GM18873 (cell line): ENCODE results near the gene SND1.

ENCODE experiments used
- ATAC-seq: cut with Tn5 transposase; IDR thresholded peaks from one replicate; pipeline ENCODE4 v1.9.1; 2021; ENCODE audit warnings: mild to moderate bottlenecking, moderate library complexity, moderate number of reproducible peaks; ENCODE audit not compliant: unreplicated experiment, low FRiP score

Gene SND1

GRCh38 chr7:127793582-127793981, 141.6 kb downstream of the SND1 start:
- no peak for ATAC-seq

DNA sequence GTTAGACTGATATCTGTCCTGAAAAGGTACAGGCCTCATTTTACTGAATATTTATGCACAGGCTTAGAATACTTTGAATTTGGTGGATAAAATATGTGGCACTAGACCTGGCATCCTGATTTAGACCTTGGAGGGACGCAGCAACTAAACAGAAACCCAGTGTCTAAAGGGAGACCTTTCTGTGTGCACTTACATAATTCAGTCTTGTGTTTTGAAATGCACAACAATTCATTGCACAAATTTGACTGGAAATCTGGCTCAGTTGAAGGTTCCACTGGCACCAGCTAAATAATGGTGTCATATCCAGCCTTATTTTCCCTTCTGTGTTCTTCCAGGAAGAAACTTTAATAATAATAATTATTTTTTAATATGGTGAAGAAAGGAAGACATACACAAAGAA, 142.1 kb downstream of the SND1 start:
- no peak for ATAC-seq

DNA sequence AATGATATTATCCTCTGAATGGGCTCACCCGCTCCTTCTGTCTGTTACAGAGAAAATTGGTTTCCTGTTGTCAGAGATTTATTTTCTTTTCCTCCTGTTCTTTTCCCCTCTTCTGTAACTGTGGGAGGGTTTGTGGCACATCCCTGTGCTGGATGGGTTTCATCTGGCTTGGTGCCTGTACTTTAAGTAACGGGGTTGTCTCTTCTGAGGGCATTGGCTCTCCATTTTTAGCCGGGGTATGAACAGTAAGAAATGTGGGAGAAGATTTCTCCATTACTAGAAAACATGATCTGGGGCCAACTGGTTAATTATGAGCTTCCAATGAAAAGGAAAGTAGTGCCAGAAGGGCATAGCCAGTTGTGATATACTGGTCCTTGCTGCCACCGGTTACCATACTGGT, 142.6 kb downstream of the SND1 start:
- no peak for ATAC-seq

DNA sequence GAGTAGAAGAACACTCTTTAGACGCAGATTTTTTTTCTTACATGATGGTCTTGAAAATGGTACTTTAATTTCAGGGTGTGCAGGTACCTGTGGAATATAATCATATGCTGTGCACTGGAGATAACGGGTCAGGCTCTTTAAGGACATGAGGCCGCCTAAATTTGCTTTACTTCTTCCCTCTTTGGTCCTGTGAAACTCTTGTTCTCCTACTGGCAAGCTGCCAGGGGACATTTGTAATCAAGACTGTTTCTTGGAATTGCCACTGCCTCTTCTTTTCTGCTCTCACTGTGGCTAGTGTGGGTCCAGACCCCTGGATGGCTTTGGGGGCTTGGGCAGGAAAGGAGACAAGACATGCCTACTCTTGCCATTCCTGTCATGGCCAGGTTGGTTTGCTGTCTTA, 146.0 kb downstream of the SND1 start:
- no peak for ATAC-seq

- ATAC-seq = no peak
Observed at GRCh38 chr7:127798769-127799372, 146.9 kb downstream of the SND1 start.

DNA sequence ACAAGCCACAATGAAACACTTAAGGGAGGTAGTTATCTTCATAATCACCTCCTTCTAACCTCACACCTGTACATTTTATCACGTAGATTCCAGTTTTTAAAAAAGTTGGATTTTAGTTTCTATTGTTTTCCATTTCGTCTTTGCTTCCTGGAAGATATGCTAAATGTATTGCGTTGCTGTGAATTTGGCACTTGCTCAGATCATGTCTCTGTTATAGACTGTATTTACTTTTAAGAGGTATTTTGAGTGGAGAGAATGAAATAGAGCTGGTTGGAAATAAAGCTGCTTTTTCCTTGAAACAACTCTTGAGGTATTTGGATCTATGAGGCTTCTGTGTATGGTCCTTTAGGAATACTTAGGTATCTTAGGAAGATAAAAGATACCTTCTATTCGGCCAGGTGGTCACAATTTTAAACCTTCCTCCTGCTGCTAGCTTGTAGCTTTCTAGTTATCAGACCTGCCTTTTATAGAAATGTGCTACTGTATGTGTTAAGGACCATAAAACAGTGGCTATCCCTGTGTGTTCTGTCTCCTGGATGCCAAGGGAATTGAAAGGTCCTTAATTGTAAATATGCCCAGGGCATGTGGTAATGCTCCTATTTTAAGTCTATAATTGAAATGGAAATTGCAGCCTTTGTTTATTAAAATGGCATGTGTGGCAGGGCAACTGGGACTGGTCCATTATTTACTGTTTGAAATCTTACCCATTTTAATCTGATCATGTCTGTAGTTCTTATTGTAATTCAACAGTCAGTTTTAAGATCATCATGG, 147.7 kb downstream of the SND1 start:
- ATAC-seq = no peak

DNA sequence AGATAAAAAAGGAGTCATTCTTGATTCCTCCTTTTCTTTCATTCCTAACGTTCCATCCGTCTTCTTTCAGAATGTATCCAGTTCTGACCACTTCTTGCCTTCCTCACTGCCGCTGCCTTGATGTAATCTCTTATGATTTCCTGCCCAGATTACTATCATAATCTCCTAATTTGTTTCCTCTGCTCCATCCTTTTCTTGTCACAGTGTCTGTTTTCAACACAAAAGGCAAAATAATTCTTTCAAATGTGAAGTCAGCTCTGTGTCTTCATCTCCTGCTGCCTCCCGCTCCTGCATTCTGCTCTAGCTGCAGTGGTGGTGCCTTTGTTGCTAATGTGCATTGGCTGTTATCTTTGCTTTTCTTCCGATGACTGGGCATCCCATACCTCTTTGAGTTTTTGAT, 150.9 kb downstream of the SND1 start:
- no peak for ATAC-seq

DNA sequence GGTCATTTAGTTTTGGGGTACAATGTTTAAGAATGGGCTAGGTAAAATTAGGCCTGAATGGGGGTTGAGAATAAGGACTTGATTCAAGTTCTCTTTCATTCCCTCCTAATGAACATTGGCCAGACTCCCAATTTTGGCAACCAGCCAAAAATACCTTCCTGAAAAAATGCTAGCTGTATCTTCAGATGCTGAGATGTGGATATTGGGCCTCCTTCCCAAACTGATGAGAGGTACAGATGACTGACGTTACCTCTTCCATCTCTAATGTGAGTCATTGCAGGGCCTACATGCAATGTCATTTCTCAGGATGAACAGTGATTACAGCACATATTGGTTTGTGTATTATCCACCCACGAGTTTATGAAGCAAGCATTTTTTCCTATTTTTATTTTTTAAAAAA, 151.6 kb downstream of the SND1 start:
- no peak for ATAC-seq

GRCh38 chr7:127807340-127807739, 155.3 kb downstream of the SND1 start:
- no peak for ATAC-seq

DNA sequence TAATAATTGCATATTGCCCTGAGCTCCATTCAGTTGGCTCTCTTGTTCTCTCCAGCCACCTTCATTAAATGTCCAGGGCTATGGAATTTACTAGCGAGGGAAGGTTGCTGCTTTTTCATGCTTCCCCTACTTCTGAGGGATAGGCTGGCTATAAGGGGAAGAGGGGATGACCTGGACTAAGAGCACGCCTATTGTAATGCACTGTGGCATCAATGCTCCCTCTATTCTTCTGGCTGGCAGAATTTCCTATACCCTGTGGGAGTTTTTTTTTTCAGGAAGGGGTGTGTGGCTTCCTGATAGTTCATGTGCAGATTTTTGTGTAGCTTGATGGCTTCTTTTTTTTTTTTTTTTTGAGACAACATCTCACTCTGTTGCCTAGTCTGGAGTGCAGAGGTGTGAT, 155.8 kb downstream of the SND1 start:
- no peak for ATAC-seq

GRCh38 chr7:127809261-127809702, 157.3 kb downstream of the SND1 start:
- ATAC-seq = no peak

DNA sequence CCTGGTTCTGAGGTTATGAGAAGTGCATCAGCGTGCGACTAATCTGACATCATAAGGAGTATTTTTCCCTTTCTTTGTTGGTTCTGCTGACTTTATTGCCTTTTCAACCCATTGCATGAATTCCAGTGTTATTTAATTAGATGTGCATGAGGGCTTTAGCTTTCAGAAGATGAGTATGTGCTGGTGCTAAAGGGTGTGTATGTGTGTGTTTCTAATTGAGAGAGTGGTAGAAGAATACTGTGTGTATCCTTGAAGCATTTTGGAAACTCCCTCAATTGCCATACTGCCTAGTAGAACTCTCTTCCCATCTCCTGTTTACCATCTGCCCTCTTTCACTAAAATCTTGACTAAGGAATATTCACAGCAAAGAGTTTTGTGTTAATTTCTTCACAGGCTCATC, 158.1 kb downstream of the SND1 start:
- no peak for ATAC-seq

DNA sequence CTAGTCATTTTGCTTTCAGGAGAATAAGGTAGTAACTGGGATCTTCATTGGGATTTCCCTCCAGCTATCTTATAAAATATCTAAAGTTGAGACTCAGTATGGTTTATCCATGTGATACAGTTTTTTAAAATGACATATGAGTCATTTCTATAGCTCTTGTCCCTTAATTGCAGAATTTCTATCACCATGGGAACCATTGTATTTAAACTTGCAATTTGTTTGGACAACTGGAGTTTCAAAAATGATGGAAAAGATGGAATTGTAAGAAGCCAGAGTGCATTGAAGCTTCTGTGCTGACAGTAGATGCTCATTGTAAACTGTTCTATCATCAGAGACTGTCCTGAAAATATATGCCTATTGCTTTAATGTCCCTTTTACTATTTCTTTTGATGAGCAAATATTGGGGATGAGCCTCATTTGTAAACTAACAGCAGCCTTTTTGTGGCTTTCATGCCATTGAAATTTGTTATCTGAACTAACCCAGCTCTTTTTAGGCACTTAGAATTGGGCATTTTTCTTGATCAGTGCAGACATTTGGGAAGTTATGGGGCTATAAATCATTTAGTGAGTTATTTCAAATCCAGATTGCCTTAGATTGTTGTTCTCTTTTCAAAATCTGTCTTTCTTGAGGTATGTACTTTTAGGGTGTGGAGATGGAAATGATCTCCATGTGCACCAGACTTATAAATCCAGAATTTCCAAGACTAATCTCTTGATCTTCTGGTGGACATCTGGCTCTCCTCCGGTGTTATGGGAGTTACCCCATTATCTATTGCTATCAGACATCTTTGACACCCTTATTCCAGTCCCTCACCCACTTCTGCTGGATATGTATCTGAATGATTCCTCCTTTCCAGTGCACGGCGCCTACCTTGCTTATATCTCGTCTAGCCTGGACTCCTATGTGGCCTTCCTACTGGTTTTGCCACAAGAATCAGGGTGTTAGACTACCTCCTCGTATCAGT, 159.0 kb downstream of the SND1 start:
- ATAC-seq = no peak

DNA sequence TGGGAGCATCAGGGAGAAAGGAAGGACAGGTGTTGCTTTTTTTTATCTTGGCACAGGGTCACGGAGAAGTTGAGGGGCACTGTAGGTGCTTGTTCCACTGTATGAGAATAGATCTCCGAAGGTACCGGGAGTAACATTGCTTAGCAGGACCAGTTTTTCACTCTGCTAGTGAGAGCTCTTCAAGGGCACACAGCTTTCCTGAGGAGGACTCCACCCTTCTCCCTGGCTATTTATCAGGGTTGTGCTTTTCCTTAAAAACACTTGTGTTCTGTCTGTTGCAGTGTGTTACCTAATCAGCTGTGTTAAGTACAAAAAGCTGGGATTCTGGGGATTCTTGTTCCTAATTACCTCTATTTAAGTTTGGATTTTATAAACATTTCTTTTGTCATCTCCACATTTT, 160.5 kb downstream of the SND1 start:
- ATAC-seq = no peak

DNA sequence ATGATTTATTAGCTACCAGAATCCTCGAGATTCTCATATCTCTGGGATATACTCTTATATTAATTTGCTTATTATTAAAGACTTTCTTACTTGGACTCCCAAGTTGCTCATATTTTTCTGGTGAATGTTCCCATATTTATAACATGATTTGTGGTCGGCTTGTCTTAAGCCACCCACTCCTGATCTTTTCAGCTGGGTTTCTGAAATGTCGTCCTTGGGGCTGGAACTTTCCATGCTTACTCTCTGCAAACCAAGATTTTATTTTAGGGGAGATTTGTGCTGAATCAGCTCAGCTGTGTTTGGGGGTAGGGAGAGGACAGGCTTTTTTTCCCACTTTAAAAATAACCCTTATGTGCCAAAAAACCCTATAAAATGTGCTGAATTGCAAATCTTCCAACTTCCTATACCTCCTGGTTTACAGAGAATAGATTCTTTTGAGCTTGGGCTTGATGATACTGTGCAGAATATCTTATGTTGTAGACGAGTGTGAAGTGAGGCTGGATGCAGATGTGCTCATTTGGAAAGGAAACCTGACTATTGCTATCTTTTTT, 162.1 kb downstream of the SND1 start:
- no peak for ATAC-seq

DNA sequence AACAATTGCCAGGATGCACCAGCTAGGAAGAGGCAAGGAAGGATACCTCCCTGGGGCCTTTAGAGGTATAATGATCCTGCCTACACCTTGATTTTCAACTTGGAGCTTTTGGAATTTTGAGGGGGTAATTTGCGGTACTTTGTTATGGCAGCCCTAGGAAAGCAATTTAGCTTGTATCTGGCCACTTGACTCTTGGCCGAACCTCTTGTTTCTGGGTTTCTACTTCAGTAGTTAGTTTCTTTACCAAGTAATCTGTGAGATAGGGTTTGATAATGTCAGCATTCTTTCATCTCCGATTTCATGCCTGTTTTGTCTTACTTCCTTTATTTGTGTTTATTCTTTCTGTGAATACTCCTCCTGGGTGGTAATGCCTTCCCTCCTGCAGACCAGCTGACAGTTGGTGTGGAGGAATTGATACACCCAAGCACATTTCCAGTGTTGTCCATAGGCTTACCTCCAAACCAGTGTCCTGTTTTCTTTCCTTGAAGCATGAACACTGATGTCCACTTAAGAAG, 163.7 kb downstream of the SND1 start:
- no peak for ATAC-seq

GRCh38 chr7:127816354-127817190, 164.6 kb downstream of the SND1 start:
- ATAC-seq = no peak

- ATAC-seq = no peak
Observed at GRCh38 chr7:127817466-127817865, 165.5 kb downstream of the SND1 start.

DNA sequence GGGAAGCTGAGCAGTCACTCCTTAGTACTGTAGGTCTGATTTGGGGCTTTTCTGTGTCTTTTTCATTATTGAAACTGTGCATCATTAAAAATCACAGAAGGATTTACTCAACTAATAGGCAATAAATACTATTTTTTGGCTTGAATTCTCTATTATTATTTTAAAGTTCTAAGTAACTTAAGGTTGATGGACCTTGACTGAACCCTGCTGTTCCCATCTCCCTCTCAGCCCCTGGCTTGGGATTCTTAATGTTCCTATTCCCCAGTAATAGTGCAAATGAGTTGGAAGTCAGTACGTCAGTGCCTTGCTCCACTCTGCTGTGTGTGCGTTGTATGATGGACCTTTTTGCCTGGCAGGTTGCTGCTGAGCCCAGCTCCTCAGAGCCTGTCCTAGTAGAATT, 166.3 kb downstream of the SND1 start:
- ATAC-seq = no peak
